ENCODE results near the gene ING5.
"Not testable (repeated sequence)": the region's sequence is repeated elsewhere in the genome, so short reads cannot be mapped to it uniquely, and the experiment has no call there.

ING5 gene

GRCh38 chr2:241739651-241740050, 37.8 kb downstream of the ING5 start:
- Histone ChIP-seq H3K27ac (ENCODE audit: low read length) (no peak overlapping the region), H3K4me2 (ENCODE audit: low read length) (no peak overlapping the region), H3K9ac (ENCODE audit: low read length) (no peak overlapping the region), H3K27me3 (ENCODE audit: low read depth, low read length) (no peaks in the 10 kb centered on the region), H3K4me1 (ENCODE audit: low read length) (peaks cover 4% of the 10 kb centered on the region), H3K79me2 (ENCODE audit: low read length) (peaks cover 12% of the 10 kb centered on the region), H4K20me1 (ENCODE audit: insufficient read depth, low read length) (no peaks in the 10 kb centered on the region; the same call in 1 of the 2 replicates), H3K9me3 (ENCODE audit: insufficient read depth, low read length) (no peaks in the 10 kb centered on the region), H2AFZ (ENCODE audit: low read depth, low read length) (no peak overlapping the region), H3K36me3 (replicated peaks; ENCODE audit: low read depth, low read length) (peaks cover 8% of the 10 kb centered on the region), H3K4me3 (ENCODE audit: low read length) (no peak overlapping the region)
- TF ChIP-seq EZH2phosphoT487 (IDR thresholded peaks at IDR 0.05; ENCODE audit: low read depth) (no peak), CTCF (IDR thresholded peaks at IDR 0.05; ENCODE audit: low read depth, low read length) (no peak)

- Histone ChIP-seq H3K9ac (ENCODE audit: low read length) (no peak overlapping the region), H3K9me3 (ENCODE audit: insufficient read depth, low read length) (no peaks in the 10 kb centered on the region), H3K36me3 (replicated peaks; ENCODE audit: low read depth, low read length) (peaks cover 22% of the 10 kb centered on the region), H3K4me3 (ENCODE audit: low read length) (no peak overlapping the region), H3K4me2 (ENCODE audit: low read length) (no peak overlapping the region), H3K79me2 (ENCODE audit: low read length) (no peaks in the 10 kb centered on the region; the same call in 1 of the 2 replicates), H3K27ac (ENCODE audit: low read length) (no peak overlapping the region), H3K4me1 (ENCODE audit: low read length) (no peaks in the 10 kb centered on the region), H2AFZ (ENCODE audit: low read depth, low read length) (no peak overlapping the region), H3K27me3 (ENCODE audit: low read depth, low read length) (no peaks in the 10 kb centered on the region), H4K20me1 (ENCODE audit: insufficient read depth, low read length) (no peaks in the 10 kb centered on the region; the same call in 1 of the 2 replicates)
- TF ChIP-seq CTCF (IDR thresholded peaks at IDR 0.05; ENCODE audit: low read depth, low read length) = no peak
- no peak for TF ChIP-seq EZH2phosphoT487 (IDR thresholded peaks at IDR 0.05; ENCODE audit: low read depth)
Measured at GRCh38 chr2:241741016-241741415, 39.2 kb downstream of the ING5 start.

GRCh38 chr2:241742320-241742939, 40.6 kb downstream of the ING5 start:
- Histone ChIP-seq H3K9me3 (ENCODE audit: insufficient read depth, low read length) (no peaks in the 10 kb centered on the region), H4K20me1 (ENCODE audit: insufficient read depth, low read length) (no peaks in the 10 kb centered on the region; the same call in 1 of the 2 replicates), H3K36me3 (replicated peaks; ENCODE audit: low read depth, low read length) (peaks cover 24% of the 10 kb centered on the region), H3K4me3 (ENCODE audit: low read length) (no peak overlapping the region), H3K4me1 (ENCODE audit: low read length) (no peaks in the 10 kb centered on the region), H3K79me2 (ENCODE audit: low read length) (no peaks in the 10 kb centered on the region; the same call in 1 of the 2 replicates), H3K4me2 (ENCODE audit: low read length) (no peak overlapping the region), H3K9ac (ENCODE audit: low read length) (no peak overlapping the region), H2AFZ (ENCODE audit: low read depth, low read length) (no peak overlapping the region), H3K27ac (ENCODE audit: low read length) (no peak overlapping the region), H3K27me3 (ENCODE audit: low read depth, low read length) (no peaks in the 10 kb centered on the region)
- TF ChIP-seq EZH2phosphoT487 (IDR thresholded peaks at IDR 0.05; ENCODE audit: low read depth) (no peak), CTCF (IDR thresholded peaks at IDR 0.05; ENCODE audit: low read depth, low read length) (no peak)

DNA sequence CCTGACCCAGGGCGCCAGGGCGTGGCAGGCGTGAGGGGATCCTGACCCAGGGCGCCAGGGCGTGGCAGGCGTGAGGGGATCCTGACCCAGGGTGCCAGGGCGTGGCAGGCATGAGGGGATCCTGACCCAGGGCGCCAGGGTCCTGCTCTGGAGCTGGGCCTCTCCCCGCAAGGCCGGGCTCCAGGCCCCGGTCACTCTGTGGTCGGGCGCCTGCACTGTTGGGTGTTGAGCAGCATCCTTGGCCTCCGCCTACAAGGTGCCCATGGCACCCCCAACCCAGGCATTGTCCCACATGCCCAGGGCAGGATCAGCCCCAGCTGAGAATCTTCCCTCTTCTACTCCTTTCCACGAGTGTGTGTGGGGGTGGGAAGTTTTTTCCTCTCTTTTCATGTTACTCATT, 41.2 kb downstream of the ING5 start:
- H3K4me3 ChIP-seq (ENCODE audit: low read length); H3K9me3 ChIP-seq (ENCODE audit: insufficient read depth, low read length); H3K79me2 ChIP-seq (ENCODE audit: low read length); H3K4me2 ChIP-seq (ENCODE audit: low read length); H3K4me1 ChIP-seq (ENCODE audit: low read length); H3K27ac ChIP-seq (ENCODE audit: low read length); H3K27me3 ChIP-seq (ENCODE audit: low read depth, low read length); H3K9ac ChIP-seq (ENCODE audit: low read length); H2AFZ ChIP-seq (ENCODE audit: low read depth, low read length); H4K20me1 ChIP-seq (ENCODE audit: insufficient read depth, low read length): not testable (repeated sequence)
- H3K36me3 ChIP-seq (replicated peaks; ENCODE audit: low read depth, low read length) = peaks cover 24% of the 10 kb centered on the region

Measured in OCI-LY3 (cell line).